OCI-LY7 (cell line): ENCODE measurements around the gene ALKBH3. TPM values are rescaled to one million over a fixed set of nuclear protein-coding genes. Genes with fewer than 3 reads are reported as not detected.
A peak's percentile ranks its signal among the peaks of the same experiment; 100 is the strongest.

Experiments
- Bru-seq: library from RNA; stranded (reverse); fragments of 400-500 nt; gene quantifications from one replicate; lab custom pipeline; 2021; lab: Mats Ljungman, UMichigan
- BruChase-seq, 2 experiments: library from RNA; stranded (reverse); fragments of 400-500 nt; gene quantifications; one replicate each; lab custom pipeline; 2021; lab: Mats Ljungman, UMichigan
- BruUV-seq: library from RNA; stranded (reverse); fragments of 400-500 nt; replicated peaks from 2 replicates; lab custom pipeline; 2021; lab: Mats Ljungman, UMichigan
- CTCF ChIA-PET: fragments of 300-600 bp; sonication (Branson Sonifier 250); formaldehyde crosslinking; loops from one replicate; lab custom pipeline; 2022; ENCODE audit warnings: antibody characterized with exemption; ENCODE audit not compliant: unreplicated experiment; lab: Charles Lee
- POLR2A ChIA-PET: fragments of 300-600 bp; sonication (Branson Sonifier 250); formaldehyde crosslinking; loops from one replicate; lab custom pipeline; 2022; ENCODE audit warnings: antibody characterized with exemption; lab: Charles Lee
- DNase-seq: peaks from one replicate; pipeline ENCODE4 v3.0.0-alpha.2; 2015; ENCODE audit warnings: low spot score
- H2AFZ ChIP-seq: fragments of 200-600 bp; sonication (generic), shearing (Covaris generic); 2 replicates; pipeline ENCODE4 v1.6.1; 2014; ENCODE audit warnings: mild to moderate bottlenecking, antibody characterized with exemption, low read length, moderate library complexity
- H3K27ac ChIP-seq: fragments of 200-600 bp; sonication (generic); 2 replicates; pipeline ENCODE4 v1.5.1; 2014; ENCODE audit warnings: mixed run types, low read depth, mild to moderate bottlenecking, moderate library complexity, low read length, inconsistent platforms; ENCODE audit not compliant: poor library complexity, severe bottlenecking
- H3K36me3 ChIP-seq: fragments of 200-600 bp; sonication (generic); 2 replicates; pipeline ENCODE4 v1.6.1; 2014; ENCODE audit warnings: mild to moderate bottlenecking, antibody characterized with exemption, low read length, moderate library complexity, mixed read lengths; ENCODE audit not compliant: insufficient read depth
- H3K4me1 ChIP-seq: fragments of 200-600 bp; sonication (generic); 2 replicates; pipeline ENCODE4 v1.5.1; 2014; ENCODE audit warnings: mild to moderate bottlenecking, low read length; ENCODE audit not compliant: insufficient read depth, poor library complexity, severe bottlenecking
- H3K4me2 ChIP-seq: fragments of 200-600 bp; sonication (generic); 2 replicates; pipeline ENCODE4 v1.6.1; 2014; ENCODE audit warnings: mild to moderate bottlenecking, low read length
- H3K4me3 ChIP-seq: fragments of 200-600 bp; sonication (generic); 2 replicates; pipeline ENCODE4 v1.5.1; 2014; ENCODE audit warnings: mild to moderate bottlenecking, low read depth, low read length; ENCODE audit not compliant: poor library complexity, severe bottlenecking
- H3K79me2 ChIP-seq: fragments of 200-600 bp; sonication (generic); 2 replicates; pipeline ENCODE4 v1.6.1; 2016; ENCODE audit warnings: low read depth, mild to moderate bottlenecking, low read length, moderate library complexity, mixed read lengths; ENCODE audit not compliant: insufficient read depth
- H3K9me2 ChIP-seq: fragments of 200-600 bp; sonication (generic); 2 replicates; pipeline ENCODE4 v1.6.1; 2016; ENCODE audit warnings: mild to moderate bottlenecking, low read length, mixed read lengths; ENCODE audit not compliant: insufficient read depth
- H3K9me3 ChIP-seq: fragments of 200-600 bp; sonication (generic); 2 replicates; pipeline ENCODE4 v1.6.1; 2014; ENCODE audit warnings: mild to moderate bottlenecking, mixed run types, low read length, mixed read lengths
- H4K20me1 ChIP-seq: fragments of 200-600 bp; sonication (generic); 2 replicates; pipeline ENCODE4 v1.6.1; 2014; ENCODE audit warnings: mild to moderate bottlenecking, antibody characterized with exemption, low read length, moderate library complexity, mixed read lengths; ENCODE audit not compliant: insufficient read depth
- CTCF ChIP-seq: fragments of 200-600 bp; sonication (generic); conservative IDR thresholded peaks from 2 replicates; pipeline ENCODE4 v1.5.1; 2014; ENCODE audit warnings: mild to moderate bottlenecking, antibody characterized with exemption, low read length, moderate library complexity, mixed read lengths
- EZH2phosphoT487 ChIP-seq: fragments of 200-600 bp; sonication (generic); IDR thresholded peaks from 2 replicates; pipeline ENCODE4 v1.6.1; 2018; ENCODE audit warnings: low read depth, borderline replicate concordance, mild to moderate bottlenecking, mixed run types, antibody characterized with exemption, low read length, moderate library complexity, mixed read lengths
- intact Hi-C: fragments of 100-400 bp; cut with micrococcal nuclease; formaldehyde crosslinking; loops from one replicate; pipeline ENCODE4 v1.10.0; 2022; ENCODE audit not compliant: unreplicated experiment
- long read RNA-seq: library from polyadenylated mRNA; stranded (forward); transcript quantifications from one replicate; pipeline ENCODE4 v2.0.0, GENCODE V29; 2022
- total RNA-seq, 2 experiments: library from RNA; depleted of rRNA in 1 of 2; stranded (reverse); fragments of >200 nt in 1 of 2; shearing (Covaris generic) in 1 of 2; gene quantifications; 2 replicates each; pipeline ENCODE4 v1.2.3, GENCODE V29; 2014 to 2022

The ALKBH3 gene
- total RNA-seq (2014; rRNA removed; shearing (Covaris generic)) (not detected in 2 replicates), total RNA-seq (2022) (not detected in 2 replicates), Bru-seq, nascent RNA (percentile 13 among the genes with signal in this experiment), BruChase-seq, experiment 1, labeled RNA remaining after a 6-hour chase (percentile 12 among the genes with signal in this experiment), BruChase-seq, experiment 2, labeled RNA remaining after a 2-hour chase (percentile 18 among the genes with signal in this experiment)
- long read RNA-seq, result 0 reads

- no peak for DNase-seq
- no peaks in the 10 kb centered on the region for H3K9me2 ChIP-seq
- no TSS peak for BruUV-seq
- ChIA-PET POLR2A (interaction anchor here (0.6 kb wide), 1 partner anchor 316 kb away, joined by 3 read pairs; no protein-coding TSS in a partner anchor), CTCF (no interaction called here)
- no peaks in the 10 kb centered on the region for H3K36me3 ChIP-seq
- H3K9me3 ChIP-seq, result no peaks in the 10 kb centered on the region
- H4K20me1 ChIP-seq, result no peaks in the 10 kb centered on the region
- H3K4me1 ChIP-seq, result no peaks in the 10 kb centered on the region
- no peak within 1 kb of the TSS for H3K4me2 ChIP-seq
- intact Hi-C loops, result no loop called here
- H3K79me2 ChIP-seq, result no peaks in the 10 kb centered on the region
- H2AFZ ChIP-seq, result no peak within 1 kb of the TSS
- H3K27ac ChIP-seq, result no peak within 1 kb of the TSS
- TF ChIP-seq EZH2phosphoT487, result no peak
- no peak within 1 kb of the TSS for H3K4me3 ChIP-seq
These were observed at the start of gene ALKBH3 for GRCh38 chr11:43880640-43881159. Gene ALKBH3 (plus strand): TSS chr11:43880831. CDS start chr11:43882653, 1,822 bp downstream.

GRCh38 chr11:43830928-43831440 is 49.6 kb upstream of the ALKBH3 start:
- intact Hi-C loops, result no loop called here
- Histone ChIP-seq H3K36me3 (peaks cover 39% of the 10 kb centered on the region), H3K4me2 (no peak overlapping the region), H4K20me1 (no peaks in the 10 kb centered on the region), H3K4me3 (no peak overlapping the region), H3K4me1 (no peaks in the 10 kb centered on the region), H3K79me2 (no peaks in the 10 kb centered on the region), H3K27ac (no peak overlapping the region), H3K9me2 (no peaks in the 10 kb centered on the region), H3K9me3 (no peaks in the 10 kb centered on the region), H2AFZ (no peak overlapping the region)
- CTCF ChIA-PET, result no interaction called here
- POLR2A ChIA-PET, result interaction anchor here (0.7 to 1.0 kb wide), 5 partner anchors 11 to 306 kb away, joined by 3 to 4 read pairs (median 3); no protein-coding TSS in a partner anchor
- BruUV-seq, result no TSS peak
- DNase-seq, result no peak
- no peak for TF ChIP-seq EZH2phosphoT487
- TF ChIP-seq CTCF, result no peak

GRCh38 chr11:43832536-43832935 is 48.1 kb upstream of the ALKBH3 start:
- H3K4me1 ChIP-seq, result no peaks in the 10 kb centered on the region
- no peak overlapping the region for H3K27ac ChIP-seq
- H3K9me3 ChIP-seq, result no peaks in the 10 kb centered on the region
- H3K36me3 ChIP-seq, result peaks cover 41% of the 10 kb centered on the region
- ChIA-PET POLR2A (interaction anchor here (0.5 kb wide), 1 partner anchor 29 kb away, joined by 3 read pairs; no protein-coding TSS in a partner anchor), CTCF (no interaction called here)
- H2AFZ ChIP-seq, result no peak overlapping the region
- BruUV-seq, result no TSS peak
- intact Hi-C loops, result no loop called here
- DNase-seq, result no peak
- no peaks in the 10 kb centered on the region for H3K9me2 ChIP-seq
- no peak overlapping the region for H3K4me2 ChIP-seq
- TF ChIP-seq EZH2phosphoT487 (no peak), CTCF (no peak)
- H3K4me3 ChIP-seq, result no peak overlapping the region
- H4K20me1 ChIP-seq, result no peaks in the 10 kb centered on the region
- H3K79me2 ChIP-seq, result no peaks in the 10 kb centered on the region
